ENCODE results near the gene TBKBP1. TPM values are rescaled to one million over a fixed set of nuclear protein-coding genes. Genes with fewer than 3 reads are reported as not detected.

The TBKBP1 gene
- total and polyA plus RNA-seq, 2 of the 4 experiments (the other 2 are of a cell fraction), result 3.4 to 8.5 TPM

DNA sequence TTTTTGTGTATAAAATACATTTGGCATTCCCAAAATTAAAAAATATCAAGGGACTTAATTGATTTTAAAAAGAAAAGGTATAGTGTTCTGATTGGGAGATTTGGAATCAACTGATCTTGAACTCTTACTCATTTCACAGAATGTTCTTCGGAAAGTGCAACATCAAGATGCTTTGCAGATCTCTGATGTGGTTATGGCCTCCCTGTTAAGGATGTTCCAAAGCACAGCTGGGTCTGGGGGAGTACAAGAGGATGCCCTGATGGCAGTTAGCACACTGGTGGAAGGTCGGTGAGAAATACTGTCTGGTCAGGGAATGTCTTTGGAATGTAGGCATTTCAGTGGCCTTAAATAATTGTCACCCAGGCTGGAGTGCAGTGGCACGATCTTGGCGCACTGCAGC, 19.5 kb upstream of the TBKBP1 start:
- Histone ChIP-seq H4K5ac (ENCODE audit: low read depth, low read length) (no peak overlapping the region), H2AK9ac (replicated peaks; ENCODE audit: low read depth, low read length, poor library complexity) (no peak overlapping the region), H3K23ac (ENCODE audit: low read depth, low read length) (no peak overlapping the region), H4K8ac (ENCODE audit: low read depth in 2 of 2, low read length in 2 of 2) (no peak overlapping the region), H3K36me3 (ENCODE audit: control insufficient read depth, insufficient read depth, low read length) (peaks cover 83% of the 10 kb centered on the region), H3K56ac (ENCODE audit: extremely low read depth, insufficient read depth, low read length) (no peak overlapping the region), H2AK5ac (ENCODE audit: low read depth, low read length) (no peak overlapping the region), H3K27me3 (ENCODE audit: control insufficient read depth, insufficient read depth, low read length) (no peaks in the 10 kb centered on the region), H3K4me2 (ENCODE audit: low read depth, low read length) (no peak overlapping the region), H3K9ac (ENCODE audit: low read depth, low read length) (no peak overlapping the region), H3K4ac (ENCODE audit: low read depth, low read length) (no peak overlapping the region), H3K9me3 (ENCODE audit: control insufficient read depth, insufficient read depth, low read length) (no peaks in the 10 kb centered on the region), H4K20me1 (ENCODE audit: insufficient read depth, low read length) (peaks cover 20% of the 10 kb centered on the region; the same call in 1 of the 2 replicates), H3K27ac (ENCODE audit: insufficient read depth, low read length) (no peak overlapping the region), H4K91ac (ENCODE audit: insufficient read depth, low read depth, low read length) (no peak overlapping the region), H2BK20ac (ENCODE audit: low read depth, low read length) (no peak overlapping the region), H3K18ac (ENCODE audit: low read depth, low read length) (no peak overlapping the region), H2AFZ (replicated peaks; ENCODE audit: low read length, poor library complexity) (no peak overlapping the region), H3K9me1 (ENCODE audit: insufficient read depth, low read length) (no peaks in the 10 kb centered on the region), H3K79me1 (ENCODE audit: low read depth in 1 of 2, low read length in 2 of 2) (peaks cover 44 to 47% of the 10 kb centered on the region in 2 experiments), H3K4me1 (ENCODE audit: control insufficient read depth, insufficient read depth, low read length) (no peaks in the 10 kb centered on the region), H2BK120ac (ENCODE audit: low read depth, low read length) (no peak overlapping the region), H3K14ac (replicated peaks; ENCODE audit: low read depth, low read length) (no peak overlapping the region), H3K4me3 (ENCODE audit: insufficient read depth, low read depth, low read length) (no peak overlapping the region), H2BK5ac (ENCODE audit: low read depth, low read length, poor library complexity, severe bottlenecking) (no peak overlapping the region), H2BK15ac (ENCODE audit: low read depth, low read length) (no peak overlapping the region)
- ChIA-PET CTCF (interaction anchor here (1.2 to 2.0 kb wide), 2 partner anchors 9 to 10 kb away, joined by 3 to 10 read pairs; no protein-coding TSS in a partner anchor), POLR2A (ENCODE audit: unreplicated experiment) (no interaction called here)
- no peak for DNase-seq
- TF ChIP-seq, protein P1, sequence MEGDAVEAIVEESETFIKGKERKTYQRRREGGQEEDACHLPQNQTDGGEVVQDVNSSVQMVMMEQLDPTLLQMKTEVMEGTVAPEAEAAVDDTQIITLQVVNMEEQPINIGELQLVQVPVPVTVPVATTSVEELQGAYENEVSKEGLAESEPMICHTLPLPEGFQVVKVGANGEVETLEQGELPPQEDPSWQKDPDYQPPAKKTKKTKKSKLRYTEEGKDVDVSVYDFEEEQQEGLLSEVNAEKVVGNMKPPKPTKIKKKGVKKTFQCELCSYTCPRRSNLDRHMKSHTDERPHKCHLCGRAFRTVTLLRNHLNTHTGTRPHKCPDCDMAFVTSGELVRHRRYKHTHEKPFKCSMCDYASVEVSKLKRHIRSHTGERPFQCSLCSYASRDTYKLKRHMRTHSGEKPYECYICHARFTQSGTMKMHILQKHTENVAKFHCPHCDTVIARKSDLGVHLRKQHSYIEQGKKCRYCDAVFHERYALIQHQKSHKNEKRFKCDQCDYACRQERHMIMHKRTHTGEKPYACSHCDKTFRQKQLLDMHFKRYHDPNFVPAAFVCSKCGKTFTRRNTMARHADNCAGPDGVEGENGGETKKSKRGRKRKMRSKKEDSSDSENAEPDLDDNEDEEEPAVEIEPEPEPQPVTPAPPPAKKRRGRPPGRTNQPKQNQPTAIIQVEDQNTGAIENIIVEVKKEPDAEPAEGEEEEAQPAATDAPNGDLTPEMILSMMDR (conservative IDR thresholded peaks at IDR 0.05; ENCODE audit: low read depth, low read length), result no peak
- TF ChIP-seq RCOR1 (IDR thresholded peaks at IDR 0.05; ENCODE audit: insufficient replicate concordance, low read length) (no peak), MAFK (IDR thresholded peaks at IDR 0.05; ENCODE audit: low read depth, low read length) (no peak), FOS (IDR thresholded peaks at IDR 0.05; ENCODE audit: low read depth, low read length) (no peak), POLR2A (IDR thresholded peaks at IDR 0.05; ENCODE audit: low read depth, low read length) (no peak), MAZ (IDR thresholded peaks at IDR 0.05; ENCODE audit: borderline replicate concordance, low read depth, low read length) (no peak), CHD1 (IDR thresholded peaks at IDR 0.05; ENCODE audit: low read depth, low read length) (no peak), CEBPB (IDR thresholded peaks at IDR 0.05; ENCODE audit: low read depth, low read length) (no peak), MXI1 (IDR thresholded peaks at IDR 0.05; ENCODE audit: borderline replicate concordance, low read depth, low read length) (no peak), BHLHE40 (IDR thresholded peaks at IDR 0.05; ENCODE audit: low read depth, low read length) (no peak), RFX5 (IDR thresholded peaks at IDR 0.05; ENCODE audit: low read depth, low read length) (no peak), NFE2L2 (IDR thresholded peaks at IDR 0.05; ENCODE audit: low read depth, low read length) (no peak)
- TF ChIP-seq, protein P2, sequence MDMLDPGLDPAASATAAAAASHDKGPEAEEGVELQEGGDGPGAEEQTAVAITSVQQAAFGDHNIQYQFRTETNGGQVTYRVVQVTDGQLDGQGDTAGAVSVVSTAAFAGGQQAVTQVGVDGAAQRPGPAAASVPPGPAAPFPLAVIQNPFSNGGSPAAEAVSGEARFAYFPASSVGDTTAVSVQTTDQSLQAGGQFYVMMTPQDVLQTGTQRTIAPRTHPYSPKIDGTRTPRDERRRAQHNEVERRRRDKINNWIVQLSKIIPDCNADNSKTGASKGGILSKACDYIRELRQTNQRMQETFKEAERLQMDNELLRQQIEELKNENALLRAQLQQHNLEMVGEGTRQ (IDR thresholded peaks at IDR 0.05; ENCODE audit: low read depth, low read length), result no peak
- ATAC-seq (ENCODE audit: low read depth), result no peak
- 67% methylated on average over 1 of the region's 4 CpGs; no CpG with 5 or more reads in 1 of the 2 experiments for WGBS, 2 experiments (ENCODE audit: extremely low coverage in 2 of 2, insufficient read length in 1 of 2)
- BruUV-seq (replicated peaks), result no TSS peak
- intact Hi-C loops (cut with micrococcal nuclease), result no loop called here
- dilution Hi-C loops (cut with HindIII; ENCODE audit: low sequenced_read_pairs, unreplicated experiment), result no loop called here
- in situ Hi-C loops (cut with MboI; ENCODE audit: low sequenced_read_pairs), result no loop called here

All from IMR-90 (cell line).